ENCODE data around the gene ZAR1L.

ZAR1L gene

DNA sequence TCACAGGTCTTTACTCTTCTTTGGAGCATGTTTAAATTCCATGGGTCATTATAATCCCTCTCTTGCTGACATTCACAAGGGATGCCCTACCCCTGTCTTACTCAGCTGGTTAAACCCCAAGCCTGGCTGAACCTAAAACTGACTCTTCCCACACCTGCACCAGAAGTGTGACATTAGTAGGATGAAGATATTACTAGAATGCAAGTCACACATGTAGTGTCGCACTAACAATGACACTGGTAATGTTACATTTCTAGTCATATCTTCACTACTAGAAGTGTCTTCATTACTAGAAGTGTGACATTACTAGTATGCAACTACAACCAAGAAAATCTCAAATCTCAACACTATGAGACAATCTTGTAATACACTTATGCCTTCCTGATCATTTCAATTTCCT, 14.2 kb downstream of the ZAR1L start:
- no peak for DNase-seq (ENCODE audit: low spot score)

- no peak for DNase-seq (ENCODE audit: low spot score)
These were observed 14.8 kb downstream of the ZAR1L start for GRCh38 chr13:32300406-32300805.

DNA sequence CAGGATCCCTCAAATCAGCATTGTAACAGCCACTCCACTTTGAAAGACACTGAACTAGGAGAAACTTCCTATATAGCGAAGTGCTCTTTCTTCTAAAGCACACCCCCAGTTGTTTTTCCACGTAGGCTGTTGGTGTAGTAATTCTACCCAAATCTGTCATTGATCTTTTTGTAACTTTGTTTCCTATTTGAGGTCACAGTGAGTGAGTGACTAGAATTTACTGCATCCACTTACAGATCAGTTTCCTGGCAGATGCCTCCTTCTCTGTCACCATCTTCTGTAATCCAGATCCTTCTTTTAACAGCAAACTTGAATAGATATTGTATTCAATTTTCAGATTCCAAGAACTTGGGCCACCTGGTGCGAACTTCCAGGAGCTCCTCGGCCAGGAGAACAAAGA, 15.3 kb downstream of the ZAR1L start:
- no peak for DNase-seq (ENCODE audit: low spot score)

GRCh38 chr13:32298695-32299094, 16.5 kb downstream of the ZAR1L start:
- DNase-seq (ENCODE audit: low spot score): no peak

DNA sequence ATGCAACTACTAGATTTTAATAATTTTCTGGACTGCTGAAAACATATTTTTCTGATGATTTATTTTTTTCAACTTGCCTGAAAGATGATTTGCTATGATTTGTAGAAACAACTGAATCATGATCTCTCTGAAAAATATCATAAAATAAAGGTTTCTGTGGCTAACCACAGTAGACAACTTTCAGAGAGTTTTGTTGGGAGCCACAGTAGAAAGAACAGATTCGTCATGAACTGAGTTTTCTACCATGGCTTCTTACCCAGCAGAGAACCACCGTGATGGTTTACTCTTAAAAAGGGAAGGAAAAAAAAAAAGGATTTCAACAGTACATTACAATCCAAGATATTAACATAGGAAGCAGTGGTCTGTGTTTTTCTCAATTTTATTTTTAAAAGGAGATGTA, 18.0 kb downstream of the ZAR1L start:
- DNase-seq (ENCODE audit: low spot score): no peak

GRCh38 chr13:32285633-32285965, 29.6 kb downstream of the ZAR1L start:
- DNase-seq (ENCODE audit: low spot score): no peak

DNA sequence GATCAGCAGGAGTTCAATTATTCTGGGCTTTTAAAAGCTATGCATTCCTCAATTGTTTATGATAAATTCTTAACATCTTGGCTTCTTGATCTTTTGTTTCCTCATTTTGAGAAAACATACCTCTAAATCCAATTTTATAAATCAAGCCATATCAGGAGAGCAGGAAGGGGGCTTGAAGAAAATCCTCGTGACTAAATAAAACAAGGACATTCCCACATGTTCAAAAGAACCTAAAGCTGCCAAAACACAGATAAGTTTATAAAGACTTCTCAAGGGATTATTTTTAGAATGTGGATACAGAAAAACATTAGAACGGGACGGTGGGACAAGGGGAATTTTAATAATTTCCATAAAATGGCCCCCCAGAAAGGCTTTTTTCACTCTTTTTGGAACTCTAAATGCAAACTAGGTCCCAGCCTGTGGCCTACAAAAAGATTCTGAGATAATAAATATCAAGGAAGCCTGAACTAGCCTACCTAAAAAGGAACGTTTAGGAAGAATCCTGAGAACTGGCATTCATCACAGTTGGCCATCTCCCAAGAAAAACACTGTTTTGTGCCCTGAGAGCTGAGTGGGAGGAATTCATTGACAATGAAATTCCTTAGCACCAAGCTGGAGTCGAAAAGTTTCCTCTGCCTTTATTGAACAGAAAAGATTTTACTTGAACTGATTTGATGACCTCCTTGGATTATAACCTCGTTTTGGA, 30.1 kb downstream of the ZAR1L start:
- DNase-seq (ENCODE audit: low spot score): peak; percentile 35

- no peak for DNase-seq (ENCODE audit: low spot score)
These were observed 33.0 kb downstream of the ZAR1L start for GRCh38 chr13:32282096-32282711.

- no peak for DNase-seq (ENCODE audit: low spot score)
These were observed 34.1 kb downstream of the ZAR1L start for GRCh38 chr13:32281096-32281495.

- no peak for DNase-seq (ENCODE audit: low spot score)
These were observed 36.7 kb downstream of the ZAR1L start for GRCh38 chr13:32278426-32278825.

- no peak for DNase-seq (ENCODE audit: low spot score)
These were observed 37.3 kb downstream of the ZAR1L start for GRCh38 chr13:32277839-32278238.

GRCh38 chr13:32272021-32272683, 43.0 kb downstream of the ZAR1L start:
- DNase-seq (ENCODE audit: low spot score): no peak

DNA sequence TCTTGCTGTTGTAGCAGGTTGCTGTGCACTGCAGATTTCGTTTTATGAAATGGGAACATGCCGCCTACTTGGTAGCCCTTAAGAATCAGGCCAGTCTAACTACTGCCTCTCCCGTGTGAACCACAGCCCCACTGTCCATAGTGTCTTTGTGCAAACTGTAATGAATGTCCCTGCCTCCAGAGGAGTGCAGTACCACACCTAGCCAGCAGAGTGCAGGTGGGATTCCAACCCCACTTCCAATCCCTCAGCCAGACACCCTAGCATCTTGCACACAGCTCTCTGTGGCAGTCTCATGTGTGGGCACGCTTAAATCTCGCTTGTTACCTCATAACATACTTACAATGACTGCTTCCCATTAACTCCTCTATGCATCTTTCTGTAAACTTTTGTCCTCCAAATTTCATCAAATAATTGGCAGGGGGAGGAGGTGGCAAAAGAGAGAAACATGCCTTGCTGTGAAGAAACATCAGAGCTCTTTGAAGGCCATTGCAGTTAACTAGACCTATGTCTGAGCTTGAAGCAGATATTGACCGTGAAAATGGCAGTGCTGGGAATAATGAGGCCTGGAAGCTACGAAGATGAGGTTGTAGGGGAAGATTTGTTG, 47.2 kb downstream of the ZAR1L start:
- no peak for DNase-seq (ENCODE audit: low spot score)

- DNase-seq (ENCODE audit: low spot score): no peak
These were observed 49.0 kb downstream of the ZAR1L start for GRCh38 chr13:32266130-32266529.

GRCh38 chr13:32265726-32266125, 49.4 kb downstream of the ZAR1L start:
- DNase-seq (ENCODE audit: low spot score): no peak

GRCh38 chr13:32264407-32264806, 50.8 kb downstream of the ZAR1L start:
- no peak for DNase-seq (ENCODE audit: low spot score)

GRCh38 chr13:32262619-32263018, 52.5 kb downstream of the ZAR1L start:
- peak; percentile 28 for DNase-seq (ENCODE audit: low spot score)

- no peak for DNase-seq (ENCODE audit: low spot score)
These were observed 53.0 kb downstream of the ZAR1L start for GRCh38 chr13:32262165-32262564.

GRCh38 chr13:32261567-32261966, 53.6 kb downstream of the ZAR1L start:
- DNase-seq (ENCODE audit: low spot score): peak; percentile 64

DNA sequence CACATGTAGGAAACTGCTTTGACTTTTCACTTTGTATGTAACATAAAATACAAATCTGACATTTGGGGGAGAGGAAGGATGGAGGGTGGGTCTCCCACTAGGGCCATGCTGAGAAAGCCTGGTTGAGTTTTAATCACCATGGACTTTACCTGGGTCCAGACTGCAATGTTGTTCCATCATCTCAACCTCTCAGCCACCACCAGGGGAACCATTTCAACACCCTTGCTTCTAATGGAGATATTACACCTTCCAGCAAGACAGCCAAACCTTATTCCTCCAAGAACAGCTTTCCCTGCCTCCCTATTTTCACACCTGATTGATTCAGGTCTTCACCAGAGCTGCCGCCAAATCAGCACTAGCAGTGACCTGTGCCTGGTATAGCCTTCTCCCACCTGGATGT, 56.0 kb downstream of the ZAR1L start:
- no peak for DNase-seq (ENCODE audit: low spot score)

GRCh38 chr13:32257649-32258048, 57.5 kb downstream of the ZAR1L start:
- DNase-seq (ENCODE audit: low spot score): no peak

DNA sequence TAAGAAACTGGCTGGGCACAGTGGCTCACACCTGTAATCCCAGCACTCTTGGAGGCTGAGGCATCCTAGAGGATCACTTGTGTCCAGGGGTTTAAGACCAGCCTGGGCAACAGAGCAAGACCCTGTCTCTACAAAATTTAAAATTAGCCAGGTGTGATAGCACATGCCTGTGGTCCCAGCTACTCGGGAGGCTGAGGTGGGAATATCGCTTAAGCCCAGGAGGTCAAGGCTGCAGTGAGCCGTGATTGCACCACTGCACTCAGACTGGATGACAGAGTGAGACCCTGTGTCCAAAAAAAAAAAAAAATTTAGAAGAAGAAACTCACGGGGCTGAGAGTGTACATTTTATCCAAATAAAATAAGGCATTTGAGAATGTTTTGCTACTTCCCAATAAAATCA, 58.9 kb downstream of the ZAR1L start:
- no peak for DNase-seq (ENCODE audit: low spot score)

DNA sequence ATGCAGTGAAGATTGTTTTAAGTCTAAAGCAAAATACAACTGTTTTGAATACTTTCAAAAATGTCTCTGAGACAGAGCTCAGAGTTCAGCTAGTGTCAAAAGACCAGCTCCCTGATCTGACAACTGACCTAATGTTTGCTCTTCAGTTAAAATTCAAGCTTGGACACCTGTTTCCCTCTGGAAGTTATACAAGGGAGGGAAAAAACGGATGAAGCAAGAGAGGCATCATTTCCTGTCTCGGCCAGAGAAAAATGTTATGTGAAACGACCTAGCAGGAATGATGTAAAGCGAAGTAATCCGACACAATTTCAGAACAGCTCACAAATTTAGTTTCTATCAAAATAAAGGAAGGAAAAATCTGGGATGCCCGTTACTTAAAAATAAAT, 59.4 kb downstream of the ZAR1L start:
- no peak for DNase-seq (ENCODE audit: low spot score)

Measured in putamen (tissue), 1 donor.